CMK (cell line): ENCODE measurements around the gene AIF1L.

Experiments
- DNase-seq: peaks from one replicate; pipeline ENCODE4 v3.0.0-alpha.2; 2010; ENCODE audit warnings: low read depth

AIF1L gene

GRCh38 chr9:131167936-131168335 lies 71.6 kb downstream of the AIF1L start:
- DNase-seq: no peak

GRCh38 chr9:131169563-131170240 lies 73.4 kb downstream of the AIF1L start:
- no peak for DNase-seq
